CD14-positive monocyte (primary cell): ENCODE measurements around the gene KLHL42. TPM values are rescaled to one million over a fixed set of nuclear protein-coding genes. Genes with fewer than 3 reads are reported as not detected.

Experiments used
- DNase-seq, 3 donors: peaks; one replicate each; pipeline ENCODE4 v3.0.0-alpha.2; 2011 to 2022
- H2AFZ ChIP-seq: 2 replicates; pipeline ENCODE4 v1.6.0; 2012; ENCODE audit warnings: mild to moderate bottlenecking, low read depth, low read length, inconsistent platforms; ENCODE audit not compliant: insufficient read depth, poor library complexity, severe bottlenecking
- H3K27ac ChIP-seq, 2 donors: 1 replicate in 1 of 2; 2 replicates in 1 of 2; pipeline ENCODE4 v1.5.1; 2012 to 2013; ENCODE audit warnings: low read length in 2 of 2, control low read depth in 1 of 2, inconsistent platforms in 1 of 2, low read depth in 1 of 2, mild to moderate bottlenecking in 1 of 2
- H3K27me3 ChIP-seq, 2 donors: one replicate each; pipeline versions ENCODE4 v1.6.0 to v1.6.1; 2011 to 2013; ENCODE audit warnings: low read length in 2 of 2; ENCODE audit not compliant: control insufficient read depth in 2 of 2, insufficient read depth in 2 of 2
- H3K36me3 ChIP-seq, 2 donors: replicated peaks in 1 of 2; 1 replicate in 1 of 2; 2 replicates in 1 of 2; pipeline versions ENCODE4 v1.5.1 to v1.6.1; 2012 to 2013; ENCODE audit warnings: low read length in 2 of 2, control low read depth in 1 of 2, inconsistent platforms in 1 of 2, mild to moderate bottlenecking in 1 of 2; ENCODE audit not compliant: insufficient read depth in 2 of 2, control insufficient read depth in 1 of 2
- H3K4me1 ChIP-seq, 2 donors: 1 replicate in 1 of 2; 2 replicates in 1 of 2; pipeline versions ENCODE4 v1.5.1 to v1.6.1; 2012 to 2013; ENCODE audit warnings: low read length in 2 of 2, control low read depth in 1 of 2, inconsistent platforms in 1 of 2, mild to moderate bottlenecking in 1 of 2, moderate library complexity in 1 of 2; ENCODE audit not compliant: insufficient read depth in 2 of 2, control insufficient read depth in 1 of 2
- H3K4me2 ChIP-seq: replicated peaks from 2 replicates; pipeline ENCODE3; 2012; ENCODE audit warnings: low read length, moderate library complexity, mild to moderate bottlenecking; ENCODE audit not compliant: poor library complexity, severe bottlenecking; ENCODE audit errors: extremely low read depth
- H3K4me3 ChIP-seq, 3 experiments: fragments of 200-600 bp in 1 of 3; sonication (generic) in 1 of 3; replicated peaks in 1 of 3; 1 replicate in 2 of 3; 2 replicates in 1 of 3; pipeline ENCODE4 v1.5.1; 2011 to 2013; ENCODE audit warnings: low read length in 3 of 3, mild to moderate bottlenecking in 3 of 3, control low read depth in 2 of 3, low read depth in 2 of 3, inconsistent platforms in 1 of 3, moderate library complexity in 1 of 3
- H3K79me2 ChIP-seq: 2 replicates; pipeline ENCODE4 v1.6.0; 2012; ENCODE audit warnings: mild to moderate bottlenecking, control low read depth, inconsistent platforms, low read length, moderate library complexity; ENCODE audit not compliant: insufficient read depth
- H3K9ac ChIP-seq: 2 replicates; pipeline ENCODE4 v1.6.0; 2017; ENCODE audit warnings: low read length, mild to moderate bottlenecking; ENCODE audit not compliant: insufficient read depth, poor library complexity, severe bottlenecking
- H3K9me3 ChIP-seq, 2 donors: replicated peaks in 1 of 2; 1 replicate in 1 of 2; 2 replicates in 1 of 2; pipeline versions ENCODE4 v1.5.1 to v1.6.1; 2012 to 2013; ENCODE audit warnings: low read length in 2 of 2, control low read depth in 1 of 2; ENCODE audit not compliant: control insufficient read depth in 1 of 2, insufficient read depth in 1 of 2
- H4K20me1 ChIP-seq: 2 replicates; pipeline ENCODE4 v1.6.0; 2012; ENCODE audit warnings: mild to moderate bottlenecking, low read length, control low read depth, moderate library complexity; ENCODE audit not compliant: insufficient read depth
- H3K27ac Mint-ChIP-seq, 7 donors: one replicate each; pipeline ENCODE4 v1.8.0; 2020; ENCODE audit warnings: mild to moderate bottlenecking in 7 of 7, mixed read lengths in 7 of 7, moderate library complexity in 6 of 7, inconsistent platforms in 2 of 7
- H3K27me3 Mint-ChIP-seq, 3 donors: one replicate each; pipeline ENCODE4 v1.8.0; 2021 to 2022; ENCODE audit warnings: low read depth in 3 of 3, mild to moderate bottlenecking in 3 of 3, mixed read lengths in 3 of 3, moderate library complexity in 3 of 3, inconsistent platforms in 1 of 3
- H3K36me3 Mint-ChIP-seq, 2 donors: one replicate each; pipeline ENCODE4 v1.8.0; 2020; ENCODE audit warnings: mixed read lengths in 2 of 2, inconsistent platforms in 1 of 2, mild to moderate bottlenecking in 1 of 2
- H3K4me1 Mint-ChIP-seq: one replicate; pipeline ENCODE4 v1.8.0; 2020; ENCODE audit warnings: mild to moderate bottlenecking, mixed read lengths
- H3K4me3 Mint-ChIP-seq, 2 donors: one replicate each; pipeline ENCODE4 v1.8.0; 2020; ENCODE audit warnings: mild to moderate bottlenecking in 2 of 2, mixed read lengths in 2 of 2, moderate library complexity in 1 of 2
- H3K9me3 Mint-ChIP-seq, 7 donors: one replicate each; pipeline ENCODE4 v1.8.0; 2020 to 2022; ENCODE audit warnings: mixed read lengths in 7 of 7, mild to moderate bottlenecking in 6 of 7, moderate library complexity in 6 of 7, inconsistent platforms in 2 of 7
- WGBS: methylation state at CpG from one replicate; pipeline ENCODE4 v1.1.5; 2013; ENCODE audit warnings: missing lambda C conversion rate; ENCODE audit not compliant: insufficient coverage; 5-methylcytosine and 5-hydroxymethylcytosine counted together
- intact Hi-C, 2 donors: fragments of 100-400 bp; cut with micrococcal nuclease; formaldehyde crosslinking; loops; one replicate each; pipeline versions ENCODE4 v1.15.0 to v1.15.1; 2023
- polyA plus RNA-seq, 3 donors: library from polyadenylated mRNA; depleted of rRNA in 1 of 3; unstranded in 2 of 3; stranded (reverse) in 1 of 3; fragments of 300-500 nt in 2 of 3; fragments of >200 nt in 1 of 3; fragmentation: Illumina TruSeq in 2 of 3; gene quantifications; 1 replicate in 2 of 3; 2 replicates in 1 of 3; pipeline ENCODE4 v1.2.3, GENCODE V29; 2012 to 2021
- TF ChIP-seq, protein P1 (sequence below): fragments of 200-600 bp; IDR thresholded peaks from one replicate; pipeline ENCODE4 v1.8.0; 2022; ENCODE audit warnings: antibody characterized with exemption, mild to moderate bottlenecking

KLHL42 gene
- polyA plus RNA-seq, 3 donors, result 4.1 to 9.9 (median 7.5) TPM

DNA sequence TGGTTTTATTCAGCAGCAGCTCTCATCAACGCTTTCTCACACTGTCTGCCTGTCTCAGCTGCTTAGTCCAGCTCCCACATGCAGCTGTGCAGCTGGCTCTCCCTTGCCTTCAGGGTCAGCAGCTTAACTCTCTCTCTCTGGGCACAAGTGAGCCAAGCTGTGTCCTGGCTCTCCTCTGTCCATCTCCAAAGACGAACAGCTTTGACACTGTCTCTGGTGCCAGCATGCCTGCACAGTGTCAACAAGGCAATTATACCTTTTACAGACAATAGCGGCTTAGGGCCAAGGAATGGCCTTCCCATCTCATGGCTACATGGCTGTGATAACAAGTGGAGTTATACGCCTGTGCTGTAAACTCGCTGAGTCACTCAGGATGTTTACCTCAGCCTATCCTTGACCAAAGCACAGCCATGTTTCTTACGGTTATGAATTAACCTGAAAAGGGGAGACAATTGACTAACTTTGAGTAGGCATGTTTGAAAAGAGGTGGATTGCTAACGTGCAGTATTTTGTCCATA, 38.4 kb downstream of the KLHL42 start:
- DNase-seq, result no peak
- intact Hi-C loops, result no loop called here
- H3K4me1 ChIP-seq, result no peaks in the 10 kb centered on the region
- TF ChIP-seq, protein P1, sequence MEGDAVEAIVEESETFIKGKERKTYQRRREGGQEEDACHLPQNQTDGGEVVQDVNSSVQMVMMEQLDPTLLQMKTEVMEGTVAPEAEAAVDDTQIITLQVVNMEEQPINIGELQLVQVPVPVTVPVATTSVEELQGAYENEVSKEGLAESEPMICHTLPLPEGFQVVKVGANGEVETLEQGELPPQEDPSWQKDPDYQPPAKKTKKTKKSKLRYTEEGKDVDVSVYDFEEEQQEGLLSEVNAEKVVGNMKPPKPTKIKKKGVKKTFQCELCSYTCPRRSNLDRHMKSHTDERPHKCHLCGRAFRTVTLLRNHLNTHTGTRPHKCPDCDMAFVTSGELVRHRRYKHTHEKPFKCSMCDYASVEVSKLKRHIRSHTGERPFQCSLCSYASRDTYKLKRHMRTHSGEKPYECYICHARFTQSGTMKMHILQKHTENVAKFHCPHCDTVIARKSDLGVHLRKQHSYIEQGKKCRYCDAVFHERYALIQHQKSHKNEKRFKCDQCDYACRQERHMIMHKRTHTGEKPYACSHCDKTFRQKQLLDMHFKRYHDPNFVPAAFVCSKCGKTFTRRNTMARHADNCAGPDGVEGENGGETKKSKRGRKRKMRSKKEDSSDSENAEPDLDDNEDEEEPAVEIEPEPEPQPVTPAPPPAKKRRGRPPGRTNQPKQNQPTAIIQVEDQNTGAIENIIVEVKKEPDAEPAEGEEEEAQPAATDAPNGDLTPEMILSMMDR, result no peak
- H3K4me2 ChIP-seq, result no peak overlapping the region
- H3K79me2 ChIP-seq, result no peaks in the 10 kb centered on the region
- no peaks in the 10 kb centered on the region for H3K9me3 ChIP-seq
- Mint-ChIP-seq H3K27ac (no peak overlapping the region), H3K27me3 (peaks cover 3 to 5% (median 4%) of the 10 kb centered on the region in 3 donors), H3K4me3 (no peak overlapping the region), H3K36me3 (no peaks in the 10 kb centered on the region), H3K4me1 (peaks cover 5% of the 10 kb centered on the region), H3K9me3 (peaks cover 0 to 2% (median 0%) of the 10 kb centered on the region in 7 donors)
- H3K27me3 ChIP-seq, result no peaks in the 10 kb centered on the region
- H3K36me3 ChIP-seq, result no peaks in the 10 kb centered on the region
- no peak overlapping the region for H3K9ac ChIP-seq
- H3K27ac ChIP-seq, result no peak overlapping the region
- no peak overlapping the region for H2AFZ ChIP-seq
- H4K20me1 ChIP-seq, result no peaks in the 10 kb centered on the region
- H3K4me3 ChIP-seq, result no peak overlapping the region
- 76% methylated on average over 6 of the region's 7 CpGs for WGBS

DNA sequence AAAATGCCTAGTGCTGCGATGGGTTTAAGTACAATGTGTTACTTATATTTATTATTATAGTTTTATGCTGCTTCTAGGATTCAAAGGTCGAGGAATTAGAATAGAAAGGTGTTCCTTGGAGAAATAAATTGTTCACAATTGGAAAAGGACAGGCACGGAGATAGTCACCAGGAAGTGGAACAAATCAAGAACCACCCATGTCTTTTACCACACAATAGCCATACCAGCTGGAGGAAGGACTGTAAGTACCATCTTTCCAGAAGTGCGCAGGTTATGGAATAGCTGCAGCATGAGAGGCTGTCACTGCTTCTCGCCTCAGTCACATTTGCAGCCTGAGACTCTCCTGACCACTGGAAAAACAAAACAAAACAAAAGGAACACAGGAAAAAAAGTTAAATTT, 40.5 kb downstream of the KLHL42 start:
- H3K27me3 ChIP-seq, result no peaks in the 10 kb centered on the region
- peaks cover 3 to 9% (median 4%) of the 10 kb centered on the region in 3 donors for H3K27me3 Mint-ChIP-seq
- TF ChIP-seq, protein P1, result no peak
- no peaks in the 10 kb centered on the region for H4K20me1 ChIP-seq
- no peaks in the 10 kb centered on the region for H3K36me3 Mint-ChIP-seq
- H3K4me3 ChIP-seq, result no peak overlapping the region
- no peak overlapping the region for H3K27ac ChIP-seq
- no peak overlapping the region for H3K4me3 Mint-ChIP-seq
- intact Hi-C loops, result no loop called here
- no peak for DNase-seq
- no peak overlapping the region for H2AFZ ChIP-seq
- peaks cover 0 to 2% (median 0%) of the 10 kb centered on the region in 7 donors for H3K9me3 Mint-ChIP-seq
- H3K9ac ChIP-seq, result no peak overlapping the region
- WGBS, result no CpG with 5 or more reads among the region's 5 CpGs
- peaks cover 2% of the 10 kb centered on the region for H3K4me1 Mint-ChIP-seq
- no peaks in the 10 kb centered on the region for H3K36me3 ChIP-seq
- H3K27ac Mint-ChIP-seq, result no peak overlapping the region
- no peaks in the 10 kb centered on the region for H3K9me3 ChIP-seq
- H3K4me1 ChIP-seq, result no peaks in the 10 kb centered on the region
- no peaks in the 10 kb centered on the region for H3K79me2 ChIP-seq
- no peak overlapping the region for H3K4me2 ChIP-seq
